HepG2 (cell line): ENCODE results near the gene EIF6. TPM values are rescaled to one million over a fixed set of nuclear protein-coding genes. Genes with fewer than 3 reads are reported as not detected.

ENCODE experiments used
- EP300 ChIP-seq, 3 experiments: sonication (generic) in 1 of 3; formaldehyde crosslinking in 1 of 3; IDR thresholded peaks; 2 replicates each; pipeline versions ENCODE4 v1.5.1 to v1.6.1; 2011 to 2020; ENCODE audit warnings: low read depth in 2 of 3, low read length in 2 of 3, borderline replicate concordance in 1 of 3, improper control_type of control experiment in 1 of 3, mild to moderate bottlenecking in 1 of 3, missing genetic modification reagents in 1 of 3, moderate library complexity in 1 of 3
- FOXA1 ChIP-seq, 2 experiments: fragments of 450-650 bp in 1 of 2; sonication (generic) in 1 of 2; formaldehyde crosslinking in 1 of 2; IDR thresholded peaks; 2 replicates each; pipeline versions ENCODE4 v1.4.0 to v1.6.1; 2016 to 2020; ENCODE audit warnings: missing genetic modification reagents in 1 of 2
- NPAS2 ChIP-seq: sonication (generic); formaldehyde crosslinking; IDR thresholded peaks from 2 replicates; pipeline ENCODE4 v1.8.0; 2022; ENCODE audit warnings: mild to moderate bottlenecking, missing genetic modification reagents, borderline replicate concordance
- RFX3 ChIP-seq: IDR thresholded peaks from 2 replicates; pipeline ENCODE4 v1.6.1; 2016; ENCODE audit warnings: missing biosample characterization, missing genetic modification reagents
- ZNF20 ChIP-seq: sonication (generic); formaldehyde crosslinking; IDR thresholded peaks from 2 replicates; pipeline ENCODE4 v1.4.0; 2020; ENCODE audit warnings: mild to moderate bottlenecking, moderate library complexity, missing genetic modification reagents
- ZNF24 ChIP-seq: fragments of 450-650 bp; IDR thresholded peaks from 2 replicates; pipeline ENCODE4 v1.6.1; 2017; ENCODE audit warnings: antibody characterized with exemption, mild to moderate bottlenecking
- ZNF598 ChIP-seq: sonication (generic); formaldehyde crosslinking; IDR thresholded peaks from 2 replicates; pipeline ENCODE4 v1.5.1; 2020; ENCODE audit warnings: mild to moderate bottlenecking, missing genetic modification reagents, borderline replicate concordance
- ZNF616 ChIP-seq: sonication (generic); formaldehyde crosslinking; IDR thresholded peaks from 2 replicates; pipeline ENCODE4 v1.5.0; 2020; ENCODE audit warnings: low read depth, mild to moderate bottlenecking, missing genetic modification reagents
- ZNF674 ChIP-seq: sonication (generic); formaldehyde crosslinking; IDR thresholded peaks from 2 replicates; pipeline ENCODE4 v1.5.0; 2020; ENCODE audit warnings: low read depth, mild to moderate bottlenecking, missing genetic modification reagents
- ZNF776 ChIP-seq: sonication (generic); formaldehyde crosslinking; IDR thresholded peaks from 2 replicates; pipeline ENCODE4 v1.4.0; 2020; ENCODE audit warnings: mild to moderate bottlenecking, missing genetic modification reagents
- ZNF781 ChIP-seq: sonication (generic); formaldehyde crosslinking; IDR thresholded peaks from 2 replicates; pipeline ENCODE4 v1.5.1; 2020; ENCODE audit warnings: borderline replicate concordance, mild to moderate bottlenecking, missing genetic modification reagents; ENCODE audit errors: not compliant biosample characterization
- ZNF792 ChIP-seq: IDR thresholded peaks from 2 replicates; pipeline ENCODE4 v1.6.1; 2016
- polyA plus RNA-seq, 8 experiments: library from polyadenylated mRNA; depleted of rRNA in 3 of 8; stranded (reverse) in 7 of 8; unstranded in 1 of 8; fragments of >200 nt; fragmentation: Illumina TruSeq in 4 of 8; extraction: Trizol in 4 of 8; gene quantifications; 2 replicates each; pipeline versions ENCODE4 v1.2.1 to v1.2.3, GENCODE V29; 2011 to 2016; ENCODE audit warnings: low read depth in 4 of 8, missing spikeins in 1 of 8, mixed read lengths in 1 of 8; ENCODE audit not compliant: insufficient read depth in 1 of 8
- total RNA-seq, 5 experiments: library from RNA; depleted of rRNA; stranded (reverse); fragments of >200 nt; fragmentation: Illumina TruSeq; extraction: Trizol; gene quantifications; 2 replicates each; pipeline ENCODE4 v1.2.3, GENCODE V29; 2016; ENCODE audit warnings: low read depth in 1 of 5
- TF ChIP-seq, protein P1 (sequence below): IDR thresholded peaks from 2 replicates; pipeline ENCODE4 v1.6.1; 2016
- TF ChIP-seq, protein P2 (sequence below): sonication (generic); formaldehyde crosslinking; IDR thresholded peaks from 2 replicates; pipeline ENCODE4 v1.4.0; 2020; ENCODE audit warnings: mild to moderate bottlenecking, missing genetic modification reagents
- TF ChIP-seq, protein P3 (sequence below): sonication (generic); formaldehyde crosslinking; IDR thresholded peaks from 2 replicates; pipeline ENCODE4 v1.4.0; 2020; ENCODE audit warnings: missing genetic modification reagents, low read depth, mild to moderate bottlenecking, borderline replicate concordance
- TF ChIP-seq, protein P4 (sequence below): sonication (generic); formaldehyde crosslinking; IDR thresholded peaks from 2 replicates; pipeline ENCODE4 v1.4.0; 2020; ENCODE audit warnings: missing genetic modification reagents

Gene EIF6
- total and polyA plus RNA-seq, 2 of the 13 experiments (the other 11 are each of a cell fraction or from before 2014, with no cell fraction given) = 462 to 466 TPM

DNA sequence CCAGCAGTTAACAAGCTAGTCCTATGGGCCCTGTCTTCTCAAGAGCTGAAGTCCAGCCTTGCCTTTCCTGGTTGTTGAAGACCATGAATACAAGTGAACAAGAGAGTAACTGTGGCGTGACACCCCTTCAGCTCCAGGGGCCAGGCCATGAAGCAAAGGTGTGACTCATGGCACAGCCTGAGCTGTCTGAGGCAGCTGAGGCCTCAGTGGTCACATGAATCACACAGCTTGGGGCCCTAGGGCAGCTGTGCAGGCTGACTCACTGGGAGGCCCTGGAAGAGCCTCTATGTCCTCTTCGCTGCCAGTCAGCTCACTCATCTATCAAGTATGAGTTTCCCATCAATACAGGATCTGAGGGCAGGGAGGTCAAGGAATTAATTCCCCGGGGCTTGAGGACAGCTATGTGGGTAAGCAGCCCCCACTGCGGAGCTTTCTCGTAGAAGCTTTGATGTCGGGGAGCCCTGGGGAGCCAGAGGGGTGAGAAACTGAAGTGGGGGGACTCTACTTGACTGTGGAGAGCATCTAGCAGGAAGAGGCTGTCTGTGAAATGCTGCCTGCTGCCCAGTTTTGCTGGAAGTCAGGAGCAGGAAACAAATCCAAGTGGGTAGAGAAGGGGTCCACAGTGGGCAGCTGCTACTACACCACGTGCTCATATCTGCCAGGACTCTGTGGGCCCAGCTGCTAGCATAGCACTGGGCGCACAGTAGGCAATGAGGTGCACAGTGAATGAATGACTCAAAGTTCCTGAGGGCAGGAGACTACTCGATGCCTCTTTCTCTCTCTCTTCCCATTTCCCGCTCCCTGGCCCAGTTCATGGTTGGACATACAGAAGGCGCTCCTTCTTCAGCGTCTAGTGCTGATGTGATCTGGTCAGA is 21.3 kb upstream of the EIF6 start (continued):
- TF ChIP-seq ZNF598 (CRISPR knock-in tag) (no peak), ZNF792 (CRISPR knock-in tag) (peak; percentile 86), FOXA1 (IDR thresholded peaks at IDR 0.05) (no peak), FOXA1 (CRISPR knock-in tag; IDR thresholded peaks at IDR 0.05) (0 out of 2 replicates have a peak, but pooled peaks have one; percentile 20), ZNF781 (no peak), EP300 (IDR thresholded peaks at IDR 0.05; ENCODE audit: low read depth in 2 of 2, low read length in 2 of 2) (peak in 1 of 2 experiments; percentile 82; a peak in 2 of 4 replicates), EP300 (CRISPR knock-in tag; IDR thresholded peaks at IDR 0.05; ENCODE audit: borderline replicate concordance) (peak; percentile 88), ZNF776 (CRISPR knock-in tag) (no peak), NPAS2 (CRISPR knock-in tag) (no peak), RFX3 (0 out of 2 replicates have a peak, but pooled peaks have one; percentile 24), ZNF20 (CRISPR knock-in tag) (no peak), ZNF674 (CRISPR knock-in tag) (no peak), ZNF616 (CRISPR knock-in tag) (no peak), ZNF24 (0 out of 2 replicates have a peak, but pooled peaks have one; percentile 40)
- TF ChIP-seq, protein P1, sequence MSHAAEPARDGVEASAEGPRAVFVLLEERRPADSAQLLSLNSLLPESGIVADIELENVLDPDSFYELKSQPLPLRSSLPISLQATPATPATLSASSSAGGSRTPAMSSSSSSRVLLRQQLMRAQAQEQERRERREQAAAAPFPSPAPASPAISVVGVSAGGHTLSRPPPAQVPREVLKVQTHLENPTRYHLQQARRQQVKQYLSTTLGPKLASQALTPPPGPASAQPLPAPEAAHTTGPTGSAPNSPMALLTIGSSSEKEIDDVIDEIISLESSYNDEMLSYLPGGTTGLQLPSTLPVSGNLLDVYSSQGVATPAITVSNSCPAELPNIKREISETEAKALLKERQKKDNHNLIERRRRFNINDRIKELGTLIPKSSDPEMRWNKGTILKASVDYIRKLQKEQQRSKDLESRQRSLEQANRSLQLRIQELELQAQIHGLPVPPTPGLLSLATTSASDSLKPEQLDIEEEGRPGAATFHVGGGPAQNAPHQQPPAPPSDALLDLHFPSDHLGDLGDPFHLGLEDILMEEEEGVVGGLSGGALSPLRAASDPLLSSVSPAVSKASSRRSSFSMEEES (CRISPR knock-in tag) = peak; percentile 98
- TF ChIP-seq, protein P2, sequence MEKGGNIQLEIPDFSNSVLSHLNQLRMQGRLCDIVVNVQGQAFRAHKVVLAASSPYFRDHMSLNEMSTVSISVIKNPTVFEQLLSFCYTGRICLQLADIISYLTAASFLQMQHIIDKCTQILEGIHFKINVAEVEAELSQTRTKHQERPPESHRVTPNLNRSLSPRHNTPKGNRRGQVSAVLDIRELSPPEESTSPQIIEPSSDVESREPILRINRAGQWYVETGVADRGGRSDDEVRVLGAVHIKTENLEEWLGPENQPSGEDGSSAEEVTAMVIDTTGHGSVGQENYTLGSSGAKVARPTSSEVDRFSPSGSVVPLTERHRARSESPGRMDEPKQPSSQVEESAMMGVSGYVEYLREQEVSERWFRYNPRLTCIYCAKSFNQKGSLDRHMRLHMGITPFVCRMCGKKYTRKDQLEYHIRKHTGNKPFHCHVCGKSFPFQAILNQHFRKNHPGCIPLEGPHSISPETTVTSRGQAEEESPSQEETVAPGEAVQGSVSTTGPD = peak; percentile 78; the same call in 1 of the 2 replicates
- TF ChIP-seq, protein P3, sequence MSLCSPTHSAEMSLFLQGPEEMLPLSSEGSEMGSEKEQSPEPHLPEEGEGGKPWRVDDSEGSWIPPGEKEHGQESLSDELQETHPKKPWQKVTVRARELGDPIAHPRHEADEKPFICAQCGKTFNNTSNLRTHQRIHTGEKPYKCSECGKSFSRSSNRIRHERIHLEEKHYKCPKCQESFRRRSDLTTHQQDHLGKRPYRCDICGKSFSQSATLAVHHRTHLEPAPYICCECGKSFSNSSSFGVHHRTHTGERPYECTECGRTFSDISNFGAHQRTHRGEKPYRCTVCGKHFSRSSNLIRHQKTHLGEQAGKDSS = peak; percentile 75; the same call in 1 of the 2 replicates
- TF ChIP-seq, protein P4, sequence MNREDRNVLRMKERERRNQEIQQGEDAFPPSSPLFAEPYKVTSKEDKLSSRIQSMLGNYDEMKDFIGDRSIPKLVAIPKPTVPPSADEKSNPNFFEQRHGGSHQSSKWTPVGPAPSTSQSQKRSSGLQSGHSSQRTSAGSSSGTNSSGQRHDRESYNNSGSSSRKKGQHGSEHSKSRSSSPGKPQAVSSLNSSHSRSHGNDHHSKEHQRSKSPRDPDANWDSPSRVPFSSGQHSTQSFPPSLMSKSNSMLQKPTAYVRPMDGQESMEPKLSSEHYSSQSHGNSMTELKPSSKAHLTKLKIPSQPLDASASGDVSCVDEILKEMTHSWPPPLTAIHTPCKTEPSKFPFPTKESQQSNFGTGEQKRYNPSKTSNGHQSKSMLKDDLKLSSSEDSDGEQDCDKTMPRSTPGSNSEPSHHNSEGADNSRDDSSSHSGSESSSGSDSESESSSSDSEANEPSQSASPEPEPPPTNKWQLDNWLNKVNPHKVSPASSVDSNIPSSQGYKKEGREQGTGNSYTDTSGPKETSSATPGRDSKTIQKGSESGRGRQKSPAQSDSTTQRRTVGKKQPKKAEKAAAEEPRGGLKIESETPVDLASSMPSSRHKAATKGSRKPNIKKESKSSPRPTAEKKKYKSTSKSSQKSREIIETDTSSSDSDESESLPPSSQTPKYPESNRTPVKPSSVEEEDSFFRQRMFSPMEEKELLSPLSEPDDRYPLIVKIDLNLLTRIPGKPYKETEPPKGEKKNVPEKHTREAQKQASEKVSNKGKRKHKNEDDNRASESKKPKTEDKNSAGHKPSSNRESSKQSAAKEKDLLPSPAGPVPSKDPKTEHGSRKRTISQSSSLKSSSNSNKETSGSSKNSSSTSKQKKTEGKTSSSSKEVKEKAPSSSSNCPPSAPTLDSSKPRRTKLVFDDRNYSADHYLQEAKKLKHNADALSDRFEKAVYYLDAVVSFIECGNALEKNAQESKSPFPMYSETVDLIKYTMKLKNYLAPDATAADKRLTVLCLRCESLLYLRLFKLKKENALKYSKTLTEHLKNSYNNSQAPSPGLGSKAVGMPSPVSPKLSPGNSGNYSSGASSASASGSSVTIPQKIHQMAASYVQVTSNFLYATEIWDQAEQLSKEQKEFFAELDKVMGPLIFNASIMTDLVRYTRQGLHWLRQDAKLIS (CRISPR knock-in tag) = peak; percentile 52; the same call in 1 of the 2 replicates
